ENCODE measurements around the gene TMEM108. TPM values are rescaled to one million over a fixed set of nuclear protein-coding genes. Genes with fewer than 3 reads are reported as not detected.

Gene TMEM108
- total RNA-seq, 2 experiments from 2014 or later: not detected

DNA sequence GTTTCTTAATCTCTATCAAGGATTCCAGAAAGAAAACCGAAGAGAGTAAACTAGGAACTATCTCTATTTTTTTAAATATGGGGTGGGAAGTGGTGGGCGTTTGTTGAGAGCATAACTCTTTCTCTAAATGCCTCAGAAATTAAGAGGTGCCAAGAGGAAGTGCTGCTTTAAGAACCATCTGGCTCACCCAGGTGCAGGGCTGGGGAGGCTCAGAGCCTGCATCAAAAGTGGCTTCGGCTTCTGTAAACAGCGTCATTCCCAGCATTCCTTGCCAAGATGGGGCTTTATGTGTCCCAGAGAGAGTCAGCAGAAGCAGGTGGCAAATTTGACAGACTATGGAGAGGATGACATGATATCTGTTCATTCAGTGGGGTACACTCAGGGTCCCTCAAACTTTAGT, 238.4 kb downstream of the TMEM108 start:
- no peaks in the 10 kb centered on the region for H3K9me2 ChIP-seq (ENCODE audit: insufficient read depth, low read length)
- DNase-seq (ENCODE audit: low spot score): peak; percentile 38
- no peak overlapping the region for H3K27ac ChIP-seq (ENCODE audit: low read depth, low read length, poor library complexity, severe bottlenecking)
- no TSS peak for BruUV-seq (replicated peaks)
- CTCF ChIA-PET (ENCODE audit: unreplicated experiment): no interaction called here
- no peaks in the 10 kb centered on the region for H3K79me2 ChIP-seq (ENCODE audit: insufficient read depth, low read depth, low read length)
- POLR2A ChIA-PET: no interaction called here
- no peaks in the 10 kb centered on the region for H3K36me3 ChIP-seq (ENCODE audit: insufficient read depth, low read length)
- intact Hi-C loops (cut with micrococcal nuclease; ENCODE audit: unreplicated experiment): no loop called here
- H3K4me2 ChIP-seq (ENCODE audit: low read length): peak overlapping the region; percentile 25; the same call in 1 of the 2 replicates
- H3K4me1 ChIP-seq (ENCODE audit: insufficient read depth, low read length, poor library complexity, severe bottlenecking): peaks cover 9% of the 10 kb centered on the region
- peak overlapping the region; percentile 16; the same call in 1 of the 2 replicates for H2AFZ ChIP-seq (ENCODE audit: low read length)
- H3K9me3 ChIP-seq (ENCODE audit: low read length): no peaks in the 10 kb centered on the region
- no peak for TF ChIP-seq EZH2phosphoT487 (IDR thresholded peaks at IDR 0.05; ENCODE audit: borderline replicate concordance, low read depth, low read length)
- TF ChIP-seq, protein P1, sequence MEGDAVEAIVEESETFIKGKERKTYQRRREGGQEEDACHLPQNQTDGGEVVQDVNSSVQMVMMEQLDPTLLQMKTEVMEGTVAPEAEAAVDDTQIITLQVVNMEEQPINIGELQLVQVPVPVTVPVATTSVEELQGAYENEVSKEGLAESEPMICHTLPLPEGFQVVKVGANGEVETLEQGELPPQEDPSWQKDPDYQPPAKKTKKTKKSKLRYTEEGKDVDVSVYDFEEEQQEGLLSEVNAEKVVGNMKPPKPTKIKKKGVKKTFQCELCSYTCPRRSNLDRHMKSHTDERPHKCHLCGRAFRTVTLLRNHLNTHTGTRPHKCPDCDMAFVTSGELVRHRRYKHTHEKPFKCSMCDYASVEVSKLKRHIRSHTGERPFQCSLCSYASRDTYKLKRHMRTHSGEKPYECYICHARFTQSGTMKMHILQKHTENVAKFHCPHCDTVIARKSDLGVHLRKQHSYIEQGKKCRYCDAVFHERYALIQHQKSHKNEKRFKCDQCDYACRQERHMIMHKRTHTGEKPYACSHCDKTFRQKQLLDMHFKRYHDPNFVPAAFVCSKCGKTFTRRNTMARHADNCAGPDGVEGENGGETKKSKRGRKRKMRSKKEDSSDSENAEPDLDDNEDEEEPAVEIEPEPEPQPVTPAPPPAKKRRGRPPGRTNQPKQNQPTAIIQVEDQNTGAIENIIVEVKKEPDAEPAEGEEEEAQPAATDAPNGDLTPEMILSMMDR (conservative IDR thresholded peaks at IDR 0.05; ENCODE audit: low read length): no peak
- no peaks in the 10 kb centered on the region for H4K20me1 ChIP-seq (ENCODE audit: insufficient read depth, low read length)
- H3K4me3 ChIP-seq (ENCODE audit: low read depth, low read length, poor library complexity, severe bottlenecking): no peak overlapping the region

DNA sequence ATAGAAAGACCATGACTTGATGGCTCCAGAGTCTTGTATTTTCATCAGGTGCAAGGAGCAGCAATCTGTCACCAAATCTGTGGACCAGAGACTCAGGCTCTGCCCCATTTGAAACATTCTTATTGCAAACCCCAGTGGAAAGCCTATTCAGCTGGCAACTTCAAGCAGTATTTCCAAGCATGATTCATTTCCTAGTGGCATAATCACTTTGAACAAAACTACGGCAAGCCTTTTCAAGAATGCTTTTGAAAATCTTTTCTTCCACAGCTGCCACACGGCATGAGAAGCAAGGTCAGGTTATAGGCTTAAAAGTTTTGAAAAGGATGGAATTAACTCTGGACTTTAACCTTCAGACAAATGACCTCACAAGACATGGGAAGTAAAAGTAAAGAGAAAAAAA, 239.6 kb downstream of the TMEM108 start:
- TF ChIP-seq, protein P1 (conservative IDR thresholded peaks at IDR 0.05; ENCODE audit: low read length): no peak
- TF ChIP-seq EZH2phosphoT487 (IDR thresholded peaks at IDR 0.05; ENCODE audit: borderline replicate concordance, low read depth, low read length): no peak
- Histone ChIP-seq H4K20me1 (ENCODE audit: insufficient read depth, low read length) (no peaks in the 10 kb centered on the region), H3K4me1 (ENCODE audit: insufficient read depth, low read length, poor library complexity, severe bottlenecking) (peaks cover 9% of the 10 kb centered on the region), H2AFZ (ENCODE audit: low read length) (no peak overlapping the region), H3K4me3 (ENCODE audit: low read depth, low read length, poor library complexity, severe bottlenecking) (no peak overlapping the region), H3K4me2 (ENCODE audit: low read length) (no peak overlapping the region), H3K9me2 (ENCODE audit: insufficient read depth, low read length) (no peaks in the 10 kb centered on the region), H3K9me3 (ENCODE audit: low read length) (no peaks in the 10 kb centered on the region), H3K79me2 (ENCODE audit: insufficient read depth, low read depth, low read length) (no peaks in the 10 kb centered on the region), H3K27ac (ENCODE audit: low read depth, low read length, poor library complexity, severe bottlenecking) (no peak overlapping the region), H3K36me3 (ENCODE audit: insufficient read depth, low read length) (no peaks in the 10 kb centered on the region)
- intact Hi-C loops (cut with micrococcal nuclease; ENCODE audit: unreplicated experiment): no loop called here
- CTCF ChIA-PET (ENCODE audit: unreplicated experiment): no interaction called here
- no peak for DNase-seq (ENCODE audit: low spot score)
- POLR2A ChIA-PET: interaction anchor here (0.7 kb wide), 1 partner anchor 334 kb away, joined by 3 read pairs; no protein-coding TSS in a partner anchor
- no TSS peak for BruUV-seq (replicated peaks)

DNA sequence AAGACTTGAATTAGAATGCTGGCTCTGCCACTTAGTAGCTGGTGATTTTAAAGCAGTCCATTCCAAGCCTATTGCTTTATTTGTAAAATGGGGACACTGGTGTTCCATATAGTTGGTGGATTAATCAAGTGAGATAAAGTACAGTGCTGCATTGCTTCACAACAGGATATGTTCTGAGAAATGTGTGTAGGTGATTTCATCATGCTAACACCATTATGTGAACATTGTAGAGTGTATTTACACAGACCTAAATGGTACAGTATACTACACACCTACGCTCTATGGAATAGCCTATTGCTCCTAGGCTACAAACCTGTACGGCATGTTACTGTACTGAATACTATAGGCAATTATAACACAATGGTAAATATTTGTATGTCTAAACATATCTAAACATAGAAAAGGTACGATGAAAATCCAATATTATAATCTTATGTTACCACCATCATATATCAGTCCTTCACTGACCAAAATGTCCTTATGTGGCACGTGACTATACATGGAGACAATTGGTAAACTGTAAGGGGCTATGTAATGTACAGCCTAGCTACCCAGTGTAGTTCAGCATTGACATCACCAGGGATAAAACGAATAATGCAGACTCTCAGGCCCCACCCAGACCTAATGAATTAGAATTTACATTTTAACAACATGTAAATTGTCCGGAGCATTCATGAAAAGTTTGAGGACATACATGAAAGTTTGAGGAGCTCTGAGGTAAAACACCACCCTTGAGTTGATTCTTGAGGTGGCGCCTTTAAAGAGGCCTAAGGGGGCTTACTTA, 240.3 kb downstream of the TMEM108 start:
- no peaks in the 10 kb centered on the region for H3K9me3 ChIP-seq (ENCODE audit: low read length)
- POLR2A ChIA-PET: interaction anchor here (0.7 to 1.2 kb wide), 2 partner anchors 12 to 335 kb away, joined by 3 read pairs; no protein-coding TSS in a partner anchor
- intact Hi-C loops (cut with micrococcal nuclease; ENCODE audit: unreplicated experiment): no loop called here
- H3K79me2 ChIP-seq (ENCODE audit: insufficient read depth, low read depth, low read length): no peaks in the 10 kb centered on the region
- H3K4me3 ChIP-seq (ENCODE audit: low read depth, low read length, poor library complexity, severe bottlenecking): no peak overlapping the region
- no peak overlapping the region for H3K27ac ChIP-seq (ENCODE audit: low read depth, low read length, poor library complexity, severe bottlenecking)
- no TSS peak for BruUV-seq (replicated peaks)
- no peaks in the 10 kb centered on the region for H4K20me1 ChIP-seq (ENCODE audit: insufficient read depth, low read length)
- H3K36me3 ChIP-seq (ENCODE audit: insufficient read depth, low read length): no peaks in the 10 kb centered on the region
- peaks cover 9% of the 10 kb centered on the region for H3K4me1 ChIP-seq (ENCODE audit: insufficient read depth, low read length, poor library complexity, severe bottlenecking)
- no peak overlapping the region for H2AFZ ChIP-seq (ENCODE audit: low read length)
- H3K4me2 ChIP-seq (ENCODE audit: low read length): no peak overlapping the region
- TF ChIP-seq, protein P1 (conservative IDR thresholded peaks at IDR 0.05; ENCODE audit: low read length): no peak
- no peak for TF ChIP-seq EZH2phosphoT487 (IDR thresholded peaks at IDR 0.05; ENCODE audit: borderline replicate concordance, low read depth, low read length)
- H3K9me2 ChIP-seq (ENCODE audit: insufficient read depth, low read length): no peaks in the 10 kb centered on the region
- CTCF ChIA-PET (ENCODE audit: unreplicated experiment): no interaction called here
- no peak for DNase-seq (ENCODE audit: low spot score)
